Astrocyte of the spinal cord (primary cell): ENCODE measurements around the gene BCL7B.
A peak's percentile ranks its signal among the peaks of the same experiment; 100 is the strongest.
"Not testable (repeated sequence)": the region's sequence is repeated elsewhere in the genome, so short reads cannot be mapped to it uniquely, and the experiment has no call there.

ENCODE experiments used
- DNase-seq: peaks from one replicate; pipeline ENCODE4 v3.0.0; 2011; ENCODE audit warnings: low read depth, low spot score
- H3K4me3 ChIP-seq: 2 replicates; pipeline ENCODE4 v1.5.1; 2011; ENCODE audit warnings: low read depth, mild to moderate bottlenecking, low read length, moderate library complexity
- in situ Hi-C: cut with HindIII; loops from 2 replicates; pipeline ENCODE4 v1.10.0; 2017; ENCODE audit warnings: low sequenced_read_pairs
- TF ChIP-seq, protein P1 (sequence below): IDR thresholded peaks from 2 replicates; pipeline ENCODE4 v1.5.1; 2012; ENCODE audit warnings: low read depth, mild to moderate bottlenecking, low read length, inconsistent platforms

Gene BCL7B

DNA sequence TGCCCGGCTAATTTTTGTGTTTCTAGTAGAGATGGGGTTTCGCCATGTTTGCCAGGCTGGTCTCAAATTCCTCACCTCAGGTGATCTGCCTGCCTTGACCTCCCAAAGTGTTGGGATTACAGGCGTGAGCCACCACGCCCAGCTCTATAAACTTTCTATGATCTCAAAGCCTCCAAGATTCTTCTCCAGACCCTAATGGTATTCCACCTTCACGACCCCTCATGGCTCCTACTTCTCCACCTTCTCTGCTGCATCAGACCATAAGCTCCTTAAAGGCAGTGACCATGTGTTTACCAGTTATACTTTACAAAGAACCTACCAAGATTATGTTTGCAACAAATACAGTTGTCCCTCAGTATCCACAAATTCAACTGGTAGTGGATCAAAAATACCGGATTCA, 25.3 kb downstream of the BCL7B start:
- TF ChIP-seq, protein P1, sequence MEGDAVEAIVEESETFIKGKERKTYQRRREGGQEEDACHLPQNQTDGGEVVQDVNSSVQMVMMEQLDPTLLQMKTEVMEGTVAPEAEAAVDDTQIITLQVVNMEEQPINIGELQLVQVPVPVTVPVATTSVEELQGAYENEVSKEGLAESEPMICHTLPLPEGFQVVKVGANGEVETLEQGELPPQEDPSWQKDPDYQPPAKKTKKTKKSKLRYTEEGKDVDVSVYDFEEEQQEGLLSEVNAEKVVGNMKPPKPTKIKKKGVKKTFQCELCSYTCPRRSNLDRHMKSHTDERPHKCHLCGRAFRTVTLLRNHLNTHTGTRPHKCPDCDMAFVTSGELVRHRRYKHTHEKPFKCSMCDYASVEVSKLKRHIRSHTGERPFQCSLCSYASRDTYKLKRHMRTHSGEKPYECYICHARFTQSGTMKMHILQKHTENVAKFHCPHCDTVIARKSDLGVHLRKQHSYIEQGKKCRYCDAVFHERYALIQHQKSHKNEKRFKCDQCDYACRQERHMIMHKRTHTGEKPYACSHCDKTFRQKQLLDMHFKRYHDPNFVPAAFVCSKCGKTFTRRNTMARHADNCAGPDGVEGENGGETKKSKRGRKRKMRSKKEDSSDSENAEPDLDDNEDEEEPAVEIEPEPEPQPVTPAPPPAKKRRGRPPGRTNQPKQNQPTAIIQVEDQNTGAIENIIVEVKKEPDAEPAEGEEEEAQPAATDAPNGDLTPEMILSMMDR: no peak
- DNase-seq: no peak
- no peak overlapping the region for H3K4me3 ChIP-seq
- in situ Hi-C loops: no loop called here

DNA sequence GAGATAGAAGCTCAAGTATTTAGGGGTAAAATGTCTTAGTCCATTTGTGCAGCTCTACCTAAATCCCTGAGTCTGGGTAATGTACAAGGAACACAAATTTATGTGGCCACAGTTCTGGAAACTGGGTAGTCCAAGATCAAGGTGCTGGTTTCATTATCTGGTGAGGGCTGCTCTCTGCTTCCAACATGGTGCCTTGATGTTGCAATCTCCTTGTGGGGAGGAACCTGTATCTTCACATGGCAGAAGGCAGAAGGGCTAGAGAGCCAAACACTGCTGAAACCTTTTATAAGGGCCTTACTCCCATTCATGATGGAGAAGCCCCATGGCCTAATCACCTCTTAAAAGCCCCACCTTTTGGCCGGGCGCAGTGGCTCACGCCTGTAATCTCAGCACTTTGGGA, 26.7 kb downstream of the BCL7B start:
- in situ Hi-C loops: no loop called here
- no peak overlapping the region for H3K4me3 ChIP-seq
- no peak for DNase-seq
- TF ChIP-seq, protein P1: no peak

DNA sequence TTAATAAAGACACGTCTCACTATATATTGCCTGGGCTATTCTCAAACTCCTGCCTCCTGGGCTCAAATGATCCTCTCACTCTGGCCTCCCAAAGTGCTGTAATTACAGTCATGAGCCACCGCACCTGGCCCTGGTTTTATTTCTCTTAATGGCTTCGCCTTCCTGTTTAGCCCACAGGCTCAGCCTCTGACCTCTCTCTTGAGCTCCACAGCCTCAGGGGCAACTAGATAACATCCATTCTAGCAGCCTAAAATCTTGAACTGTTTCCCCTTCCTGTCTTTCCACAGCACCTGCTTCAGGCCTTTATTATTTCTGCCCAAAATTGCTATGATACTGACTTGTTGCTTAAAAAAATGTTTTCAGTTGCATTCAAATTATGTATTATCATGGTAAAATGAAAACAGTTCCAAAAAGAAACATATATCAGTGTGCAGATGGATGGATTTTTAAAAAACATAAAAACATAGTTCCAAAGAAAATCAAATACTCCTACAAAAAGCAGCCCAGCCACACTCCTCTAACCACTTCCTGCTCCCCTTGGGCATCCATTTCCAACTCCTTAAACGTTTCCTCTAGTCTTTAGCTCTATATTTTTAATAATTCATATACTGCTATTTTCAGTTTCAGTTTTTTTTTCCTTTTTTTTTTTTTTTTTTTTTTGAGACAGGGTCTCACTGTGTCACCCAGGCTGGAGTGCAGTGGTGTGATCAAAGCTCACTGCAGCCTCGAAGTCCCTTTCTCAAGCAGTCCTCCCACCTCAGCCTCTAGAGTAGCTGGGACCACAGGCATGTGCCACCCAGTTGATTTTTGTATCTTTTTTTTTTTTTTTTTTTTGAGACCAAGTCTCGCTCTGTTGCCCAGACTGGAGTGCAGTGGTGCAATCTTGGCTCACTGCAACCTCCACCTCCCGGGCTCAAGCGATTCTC, 30.3 kb downstream of the BCL7B start:
- DNase-seq: no peak
- TF ChIP-seq, protein P1: no peak
- in situ Hi-C loops: no loop called here
- H3K4me3 ChIP-seq: no peak overlapping the region

DNA sequence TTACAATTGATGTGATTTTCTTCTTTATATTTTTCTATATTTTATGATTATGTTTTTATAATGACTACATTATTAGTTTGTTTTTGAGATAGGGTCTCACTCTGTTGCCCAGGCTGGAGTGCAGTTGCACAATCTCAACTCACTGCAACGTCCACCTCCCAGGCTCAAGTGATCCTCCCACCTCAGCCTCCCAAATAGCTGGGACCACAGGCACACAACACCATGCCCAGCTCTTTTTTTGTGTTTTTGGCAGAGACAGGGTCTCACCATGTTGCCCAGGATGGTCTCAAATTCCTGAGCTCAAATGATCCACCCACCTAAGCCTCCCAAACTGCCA, 31.4 kb downstream of the BCL7B start:
- DNase-seq, in situ Hi-C loops, H3K4me3 ChIP-seq: not testable (repeated sequence)

DNA sequence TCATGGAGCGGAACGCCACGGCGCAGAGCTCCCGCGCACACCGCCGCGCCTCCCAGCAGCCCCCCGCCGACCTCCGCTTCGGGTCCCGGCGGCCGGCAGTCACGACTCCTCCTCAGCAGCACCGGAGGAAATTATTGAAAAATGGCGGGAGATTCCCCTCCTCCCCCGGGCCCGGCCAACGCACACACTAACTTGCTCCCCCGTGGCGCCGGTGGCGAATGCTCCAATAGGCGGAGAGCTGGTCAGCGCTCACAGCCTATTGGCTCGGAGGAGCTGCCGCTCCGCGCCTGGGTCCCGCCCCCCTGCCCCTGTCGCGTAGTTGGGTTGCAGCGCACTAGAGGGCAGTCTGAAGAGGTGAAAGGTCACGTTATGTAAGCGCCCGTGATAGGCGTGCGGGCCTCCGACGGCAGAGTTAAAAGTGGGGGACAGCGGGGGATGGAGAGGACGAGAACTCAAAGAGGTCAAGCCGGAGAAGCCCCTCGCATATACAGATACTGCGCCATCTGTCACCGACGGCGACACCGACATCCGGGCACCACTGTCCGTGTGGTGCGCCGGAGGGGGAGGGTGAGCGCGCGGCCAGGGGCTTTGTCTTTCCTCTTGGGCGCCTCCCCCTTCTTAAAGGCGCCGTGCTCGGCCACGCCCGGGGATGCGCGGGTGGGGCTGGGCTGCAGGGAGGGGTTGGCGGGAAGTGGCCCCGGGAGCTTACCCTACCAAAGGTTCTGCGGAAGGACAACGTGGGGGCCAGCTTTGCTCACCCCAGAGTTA, 35.2 kb downstream of the BCL7B start, which contains the start of gene BAZ1B:
BAZ1B (minus strand) TSS at position 189 of the 768 bp plus-strand sequence. CDS start 360 bp downstream, outside the sequence.
- in situ Hi-C loops: no loop called here

DNA sequence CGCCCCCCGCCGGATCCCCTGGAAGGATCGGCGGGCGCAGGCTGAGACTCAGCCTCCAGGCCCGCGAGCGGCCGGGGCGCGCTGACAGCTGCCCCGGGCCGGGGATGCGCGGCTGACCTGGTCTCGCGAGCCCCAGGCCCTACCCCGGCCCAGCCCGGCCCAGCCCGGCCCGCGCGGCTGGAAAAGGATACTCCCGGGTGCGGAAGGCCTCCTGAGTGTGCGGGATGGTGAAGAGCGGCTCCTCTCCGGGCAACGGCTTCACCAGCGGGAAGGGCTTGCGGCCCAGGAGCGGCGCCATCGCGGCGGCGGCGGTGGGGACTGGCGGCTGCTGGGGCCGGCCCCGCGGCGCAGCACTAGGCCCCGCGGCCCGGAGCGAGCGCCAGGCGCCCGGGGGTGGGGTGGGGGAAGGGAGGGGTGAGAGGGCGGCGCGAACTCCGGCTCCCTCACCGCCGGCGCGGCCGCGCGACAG, 35.8 kb downstream of the BCL7B start:
- in situ Hi-C loops: no loop called here
- TF ChIP-seq, protein P1: no peak
- peak overlapping the region; percentile 78 for H3K4me3 ChIP-seq
- DNase-seq: peak; percentile 40

More for the DNA sequence above, 35.2 kb downstream of the BCL7B start, which contains the start of gene BAZ1B:
- peak; percentile 99 for DNase-seq
- H3K4me3 ChIP-seq: peak within 1 kb of the TSS; percentile 78
- TF ChIP-seq, protein P1: peak; percentile 16
